ENCODE results near the gene RHOD. TPM values are rescaled to one million over a fixed set of nuclear protein-coding genes. Genes with fewer than 3 reads are reported as not detected.

Gene RHOD
- total RNA-seq, 1 experiment from 2014 or later, result 190 TPM

- intact Hi-C loops (cut with micrococcal nuclease), result no loop called here
- no TSS peak for BruUV-seq (replicated peaks)
- TF ChIP-seq, protein P1, sequence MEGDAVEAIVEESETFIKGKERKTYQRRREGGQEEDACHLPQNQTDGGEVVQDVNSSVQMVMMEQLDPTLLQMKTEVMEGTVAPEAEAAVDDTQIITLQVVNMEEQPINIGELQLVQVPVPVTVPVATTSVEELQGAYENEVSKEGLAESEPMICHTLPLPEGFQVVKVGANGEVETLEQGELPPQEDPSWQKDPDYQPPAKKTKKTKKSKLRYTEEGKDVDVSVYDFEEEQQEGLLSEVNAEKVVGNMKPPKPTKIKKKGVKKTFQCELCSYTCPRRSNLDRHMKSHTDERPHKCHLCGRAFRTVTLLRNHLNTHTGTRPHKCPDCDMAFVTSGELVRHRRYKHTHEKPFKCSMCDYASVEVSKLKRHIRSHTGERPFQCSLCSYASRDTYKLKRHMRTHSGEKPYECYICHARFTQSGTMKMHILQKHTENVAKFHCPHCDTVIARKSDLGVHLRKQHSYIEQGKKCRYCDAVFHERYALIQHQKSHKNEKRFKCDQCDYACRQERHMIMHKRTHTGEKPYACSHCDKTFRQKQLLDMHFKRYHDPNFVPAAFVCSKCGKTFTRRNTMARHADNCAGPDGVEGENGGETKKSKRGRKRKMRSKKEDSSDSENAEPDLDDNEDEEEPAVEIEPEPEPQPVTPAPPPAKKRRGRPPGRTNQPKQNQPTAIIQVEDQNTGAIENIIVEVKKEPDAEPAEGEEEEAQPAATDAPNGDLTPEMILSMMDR (IDR thresholded peaks at IDR 0.05; ENCODE audit: unreplicated experiment), result no peak
- DNase-seq (ENCODE audit: unreplicated experiment), result no peak
- no peaks in the 10 kb centered on the region for H3K9me3 Mint-ChIP-seq (ENCODE audit: unreplicated experiment)
- H3K36me3 Mint-ChIP-seq (ENCODE audit: insufficient read depth, unreplicated experiment), result no peaks in the 10 kb centered on the region
- no peaks in the 10 kb centered on the region for H3K27me3 Mint-ChIP-seq (ENCODE audit: insufficient read depth, unreplicated experiment)
- H3K4me1 Mint-ChIP-seq (ENCODE audit: insufficient read depth, unreplicated experiment), result peaks cover 5% of the 10 kb centered on the region
- ChIA-PET POLR2A (no interaction called here), CTCF (interaction anchor here (1.2 kb wide), 2 partner anchors 22 to 23 kb away, joined by 3 to 4 read pairs; no protein-coding TSS in a partner anchor)
- no peak overlapping the region for H3K4me3 Mint-ChIP-seq (ENCODE audit: unreplicated experiment)
- no peak overlapping the region for H3K27ac Mint-ChIP-seq (ENCODE audit: low read depth, unreplicated experiment)
Measured at GRCh38 chr11:67102664-67103063, 46.0 kb downstream of the RHOD start.

- H3K4me3 Mint-ChIP-seq (ENCODE audit: unreplicated experiment), result no peak overlapping the region
- H3K4me1 Mint-ChIP-seq (ENCODE audit: insufficient read depth, unreplicated experiment), result no peaks in the 10 kb centered on the region
- BruUV-seq (replicated peaks), result no TSS peak
- ChIA-PET POLR2A (interaction anchor here (1.0 kb wide), 1 partner anchor 11 kb away, joined by 3 read pairs; no protein-coding TSS in a partner anchor), CTCF (interaction anchor here (0.6 to 1.6 kb wide), 3 partner anchors 10 to 52 kb away, joined by 3 to 5 read pairs (median 4); no protein-coding TSS in a partner anchor)
- H3K27me3 Mint-ChIP-seq (ENCODE audit: insufficient read depth, unreplicated experiment), result no peaks in the 10 kb centered on the region
- no peak for DNase-seq (ENCODE audit: unreplicated experiment)
- no peaks in the 10 kb centered on the region for H3K36me3 Mint-ChIP-seq (ENCODE audit: insufficient read depth, unreplicated experiment)
- TF ChIP-seq, protein P1 (IDR thresholded peaks at IDR 0.05; ENCODE audit: unreplicated experiment), result no peak
- intact Hi-C loops (cut with micrococcal nuclease), result no loop called here
- no peaks in the 10 kb centered on the region for H3K9me3 Mint-ChIP-seq (ENCODE audit: unreplicated experiment)
- no peak overlapping the region for H3K27ac Mint-ChIP-seq (ENCODE audit: low read depth, unreplicated experiment)
Measured at GRCh38 chr11:67105964-67106363, 49.3 kb downstream of the RHOD start.

DNA sequence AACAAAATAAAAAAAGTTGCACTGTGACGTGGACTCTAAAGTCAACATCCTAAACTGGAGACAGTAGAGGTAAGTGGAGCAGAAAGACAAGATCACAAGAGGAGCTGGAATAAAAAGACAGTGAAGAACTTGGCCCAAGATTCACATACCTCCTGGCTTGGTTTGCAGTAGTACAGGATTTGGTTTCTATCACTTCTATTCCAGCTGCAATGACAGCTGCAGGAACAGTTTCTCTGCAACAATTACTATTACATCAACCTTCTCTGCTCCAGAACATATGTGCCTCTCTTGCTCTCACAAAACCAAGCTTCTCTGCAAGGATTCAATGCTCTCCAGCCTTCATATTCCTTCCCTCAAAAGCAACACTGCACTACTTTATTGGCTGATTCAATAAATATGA lies 54.6 kb downstream of the RHOD start:
- ChIA-PET CTCF (no interaction called here), POLR2A (interaction anchor here (0.6 to 0.7 kb wide), 2 partner anchors 11 to 760 kb away, joined by 3 to 5 read pairs; no protein-coding TSS in a partner anchor)
- TF ChIP-seq, protein P1 (IDR thresholded peaks at IDR 0.05; ENCODE audit: unreplicated experiment), result no peak
- H3K27me3 Mint-ChIP-seq (ENCODE audit: insufficient read depth, unreplicated experiment), result no peaks in the 10 kb centered on the region
- no peaks in the 10 kb centered on the region for H3K9me3 Mint-ChIP-seq (ENCODE audit: unreplicated experiment)
- H3K36me3 Mint-ChIP-seq (ENCODE audit: insufficient read depth, unreplicated experiment), result no peaks in the 10 kb centered on the region
- no peak for DNase-seq (ENCODE audit: unreplicated experiment)
- no peak overlapping the region for H3K27ac Mint-ChIP-seq (ENCODE audit: low read depth, unreplicated experiment)
- H3K4me3 Mint-ChIP-seq (ENCODE audit: unreplicated experiment), result no peak overlapping the region
- H3K4me1 Mint-ChIP-seq (ENCODE audit: insufficient read depth, unreplicated experiment), result peaks cover 5% of the 10 kb centered on the region
- intact Hi-C loops (cut with micrococcal nuclease), result no loop called here
- no TSS peak for BruUV-seq (replicated peaks)

GRCh38 chr11:67113231-67113721 lies 56.6 kb downstream of the RHOD start:
- Mint-ChIP-seq H3K9me3 (ENCODE audit: unreplicated experiment) (no peaks in the 10 kb centered on the region), H3K27me3 (ENCODE audit: insufficient read depth, unreplicated experiment) (no peaks in the 10 kb centered on the region), H3K36me3 (ENCODE audit: insufficient read depth, unreplicated experiment) (no peaks in the 10 kb centered on the region), H3K27ac (ENCODE audit: low read depth, unreplicated experiment) (no peak overlapping the region), H3K4me3 (ENCODE audit: unreplicated experiment) (no peak overlapping the region), H3K4me1 (ENCODE audit: insufficient read depth, unreplicated experiment) (peaks cover 5% of the 10 kb centered on the region)
- intact Hi-C loops (cut with micrococcal nuclease), result no loop called here
- TF ChIP-seq, protein P1 (IDR thresholded peaks at IDR 0.05; ENCODE audit: unreplicated experiment), result no peak
- DNase-seq (ENCODE audit: unreplicated experiment), result no peak
- no TSS peak for BruUV-seq (replicated peaks)
- ChIA-PET POLR2A (interaction anchor here (1.0 kb wide), 1 partner anchor 126 kb away, joined by 3 read pairs; no protein-coding TSS in a partner anchor), CTCF (interaction anchor here (0.6 kb wide), 1 partner anchor 59 kb away, joined by 3 read pairs; no protein-coding TSS in a partner anchor)
